ENCODE measurements around the gene TSC2. TPM values are rescaled to one million over a fixed set of nuclear protein-coding genes. Genes with fewer than 3 reads are reported as not detected.
"Not testable (repeated sequence)": the region's sequence is repeated elsewhere in the genome, so short reads cannot be mapped to it uniquely, and the experiment has no call there.

TSC2 gene
- total RNA-seq, 1 donor from 2014 or later = 139 TPM

DNA sequence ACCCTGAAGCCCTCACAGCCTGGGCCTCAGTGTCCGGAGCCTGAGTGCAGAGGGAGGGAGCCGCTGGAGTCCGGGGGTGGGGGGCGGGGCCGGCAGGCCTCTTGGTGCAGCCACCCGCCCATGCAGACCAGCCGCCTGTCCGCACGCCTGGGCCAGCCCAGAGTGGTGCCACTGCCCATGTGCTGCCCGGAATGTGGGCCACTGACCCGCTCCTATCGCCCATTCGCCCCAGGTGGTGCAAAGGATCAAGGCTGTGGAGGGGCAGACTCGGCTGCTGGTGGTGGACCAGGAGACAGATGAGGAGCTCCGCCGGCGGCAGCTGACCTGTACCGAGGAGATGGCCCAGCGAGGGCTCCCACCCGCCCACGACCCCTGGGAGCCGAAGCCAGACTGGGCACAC is 18.4 kb upstream of the TSC2 start:
- DNase-seq (no peak), ATAC-seq (ENCODE audit: low read depth) (no peak)
- no peaks in the 10 kb centered on the region for H3K9me3 Mint-ChIP-seq
- H3K4me3 Mint-ChIP-seq = no peak overlapping the region
- intact Hi-C loops (cut with micrococcal nuclease) = no loop called here
- ChIA-PET POLR2A (no interaction called here), CTCF (no interaction called here)
- no peak overlapping the region for H3K27ac Mint-ChIP-seq
- peaks cover 10% of the 10 kb centered on the region for H3K4me1 Mint-ChIP-seq
- H3K27me3 Mint-ChIP-seq = peaks cover 8% of the 10 kb centered on the region
- no peaks in the 10 kb centered on the region for H3K36me3 Mint-ChIP-seq (ENCODE audit: low read depth)
- TF ChIP-seq, protein P1, sequence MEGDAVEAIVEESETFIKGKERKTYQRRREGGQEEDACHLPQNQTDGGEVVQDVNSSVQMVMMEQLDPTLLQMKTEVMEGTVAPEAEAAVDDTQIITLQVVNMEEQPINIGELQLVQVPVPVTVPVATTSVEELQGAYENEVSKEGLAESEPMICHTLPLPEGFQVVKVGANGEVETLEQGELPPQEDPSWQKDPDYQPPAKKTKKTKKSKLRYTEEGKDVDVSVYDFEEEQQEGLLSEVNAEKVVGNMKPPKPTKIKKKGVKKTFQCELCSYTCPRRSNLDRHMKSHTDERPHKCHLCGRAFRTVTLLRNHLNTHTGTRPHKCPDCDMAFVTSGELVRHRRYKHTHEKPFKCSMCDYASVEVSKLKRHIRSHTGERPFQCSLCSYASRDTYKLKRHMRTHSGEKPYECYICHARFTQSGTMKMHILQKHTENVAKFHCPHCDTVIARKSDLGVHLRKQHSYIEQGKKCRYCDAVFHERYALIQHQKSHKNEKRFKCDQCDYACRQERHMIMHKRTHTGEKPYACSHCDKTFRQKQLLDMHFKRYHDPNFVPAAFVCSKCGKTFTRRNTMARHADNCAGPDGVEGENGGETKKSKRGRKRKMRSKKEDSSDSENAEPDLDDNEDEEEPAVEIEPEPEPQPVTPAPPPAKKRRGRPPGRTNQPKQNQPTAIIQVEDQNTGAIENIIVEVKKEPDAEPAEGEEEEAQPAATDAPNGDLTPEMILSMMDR (IDR thresholded peaks at IDR 0.05) = no peak

DNA sequence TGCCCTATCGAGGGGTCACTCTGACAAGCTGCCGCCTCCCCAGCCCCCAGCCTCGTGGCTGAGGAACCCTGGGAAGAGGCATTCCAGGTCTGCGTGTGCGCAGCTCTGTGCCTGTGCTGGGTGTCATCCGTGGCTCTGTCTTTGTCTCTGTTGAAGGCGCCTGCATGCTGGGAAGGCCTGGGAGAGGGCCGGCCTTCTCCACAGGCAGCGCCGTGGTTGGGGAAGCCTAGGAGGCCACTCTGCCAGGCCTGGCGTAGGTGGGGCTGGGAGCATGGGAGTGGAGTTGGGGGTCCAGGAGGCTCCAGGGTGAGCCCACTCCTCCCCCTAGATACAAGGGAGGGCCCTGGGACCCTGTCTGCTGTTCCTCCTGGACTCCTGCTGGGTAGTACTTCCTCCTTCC is 17.7 kb upstream of the TSC2 start:
- H3K27me3 Mint-ChIP-seq = peaks cover 11% of the 10 kb centered on the region
- peaks cover 10% of the 10 kb centered on the region for H3K4me1 Mint-ChIP-seq
- intact Hi-C loops (cut with micrococcal nuclease) = no loop called here
- no peaks in the 10 kb centered on the region for H3K9me3 Mint-ChIP-seq
- TF ChIP-seq, protein P1 (IDR thresholded peaks at IDR 0.05) = no peak
- POLR2A ChIA-PET = interaction anchor here (0.6 kb wide), 1 partner anchor 703 kb away, joined by 4 read pairs; no protein-coding TSS in a partner anchor
- H3K27ac Mint-ChIP-seq = no peak overlapping the region
- CTCF ChIA-PET = no interaction called here
- no peak overlapping the region for H3K4me3 Mint-ChIP-seq
- H3K36me3 Mint-ChIP-seq (ENCODE audit: low read depth) = no peaks in the 10 kb centered on the region
- DNase-seq (no peak), ATAC-seq (ENCODE audit: low read depth) (no peak)

DNA sequence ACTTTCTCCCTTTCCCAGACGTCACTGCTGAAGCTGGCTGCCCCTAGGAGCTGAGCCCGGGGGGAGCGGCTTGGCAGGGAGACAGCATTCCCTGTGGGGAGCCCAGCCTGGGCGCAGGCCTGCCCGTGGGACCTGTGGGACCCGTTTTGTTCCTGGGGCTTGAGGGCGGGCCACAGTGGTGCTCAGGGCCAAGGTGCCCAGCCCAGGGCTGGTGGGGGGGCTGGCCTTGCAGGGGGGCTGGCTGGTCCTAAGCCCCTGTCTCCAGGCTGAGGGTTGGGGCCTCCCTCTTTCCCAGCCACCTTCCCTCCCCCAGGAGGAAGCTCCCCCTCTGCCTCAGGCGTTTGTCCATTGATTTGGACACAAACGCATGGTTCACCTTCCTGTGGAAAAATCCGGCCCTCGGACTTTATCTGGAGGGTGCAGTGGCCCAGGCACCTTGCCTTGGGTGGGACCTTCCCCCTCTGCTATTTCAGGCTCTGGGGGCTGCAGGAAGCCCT is 16.7 kb upstream of the TSC2 start:
- POLR2A ChIA-PET = no interaction called here
- ATAC-seq (ENCODE audit: low read depth) = no peak
- H3K4me1 Mint-ChIP-seq = peaks cover 6% of the 10 kb centered on the region

DNA sequence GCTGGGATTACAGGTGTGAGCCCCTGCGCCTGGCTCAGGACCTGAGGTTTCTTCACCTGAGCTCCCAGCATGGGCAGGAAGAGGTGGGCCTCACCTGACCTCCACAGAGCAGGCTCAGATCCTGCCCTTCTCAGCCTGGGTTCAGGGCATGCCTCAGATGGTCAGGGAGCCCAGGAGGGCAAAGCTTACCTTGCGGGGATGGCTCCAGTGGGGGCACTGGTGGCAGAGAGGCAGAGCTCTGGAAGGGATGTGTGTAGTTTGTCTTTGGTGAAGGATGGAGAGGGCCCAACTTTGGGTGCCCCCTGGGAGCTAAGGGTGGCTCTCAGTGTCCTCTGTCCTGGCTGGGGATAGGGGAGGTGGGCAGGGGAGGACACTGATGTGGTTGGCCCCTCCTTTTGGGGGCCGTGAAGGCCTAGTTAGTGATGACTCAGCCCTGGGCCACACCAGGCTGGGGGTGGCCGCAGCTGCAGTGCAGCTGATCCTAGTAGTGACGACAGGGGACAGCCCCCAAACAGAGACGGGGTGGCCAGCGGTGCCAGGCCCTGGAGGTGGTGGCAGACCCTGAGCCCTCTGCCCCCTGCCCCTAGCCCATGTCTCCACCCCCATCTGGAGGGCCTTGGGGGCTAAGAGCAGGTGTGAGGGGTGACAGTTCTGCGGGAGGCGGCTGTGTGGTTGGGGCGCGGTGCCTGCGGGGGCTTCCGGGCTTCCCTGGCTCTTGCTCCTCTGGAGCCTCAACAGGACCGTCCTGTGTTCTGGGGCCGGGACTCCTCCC is 15.3 kb upstream of the TSC2 start:
- ATAC-seq (ENCODE audit: low read depth) (peak; percentile 45), DNase-seq (no peak)
- intact Hi-C loops (cut with micrococcal nuclease) = no loop called here
- TF ChIP-seq, protein P1 (IDR thresholded peaks at IDR 0.05) = no peak
- H3K27me3 Mint-ChIP-seq = peaks cover 6% of the 10 kb centered on the region
- no peaks in the 10 kb centered on the region for H3K9me3 Mint-ChIP-seq
- ChIA-PET POLR2A (interaction anchor here (0.5 to 1.5 kb wide), 3 partner anchors 15 to 302 kb away, joined by 3 to 4 read pairs (median 3); partner anchors contain the start of genes NTHL1, TRAF7 and TSC2), CTCF (interaction anchor here (0.7 kb wide), 1 partner anchor 29 kb away, joined by 3 read pairs; no protein-coding TSS in a partner anchor)
- peaks cover 4% of the 10 kb centered on the region for H3K4me1 Mint-ChIP-seq
- no peaks in the 10 kb centered on the region for H3K36me3 Mint-ChIP-seq (ENCODE audit: low read depth)
- no peak overlapping the region for H3K27ac Mint-ChIP-seq
- no peak overlapping the region for H3K4me3 Mint-ChIP-seq

More for the DNA sequence above, 16.7 kb upstream of the TSC2 start:
- TF ChIP-seq, protein P1 (IDR thresholded peaks at IDR 0.05) = no peak
- Mint-ChIP-seq H3K27me3 (peaks cover 6% of the 10 kb centered on the region), H3K4me3 (no peak overlapping the region), H3K36me3 (ENCODE audit: low read depth) (no peaks in the 10 kb centered on the region), H3K27ac (no peak overlapping the region), H3K9me3 (no peaks in the 10 kb centered on the region)
- no peak for DNase-seq
- CTCF ChIA-PET = no interaction called here
- intact Hi-C loops (cut with micrococcal nuclease) = no loop called here

DNA sequence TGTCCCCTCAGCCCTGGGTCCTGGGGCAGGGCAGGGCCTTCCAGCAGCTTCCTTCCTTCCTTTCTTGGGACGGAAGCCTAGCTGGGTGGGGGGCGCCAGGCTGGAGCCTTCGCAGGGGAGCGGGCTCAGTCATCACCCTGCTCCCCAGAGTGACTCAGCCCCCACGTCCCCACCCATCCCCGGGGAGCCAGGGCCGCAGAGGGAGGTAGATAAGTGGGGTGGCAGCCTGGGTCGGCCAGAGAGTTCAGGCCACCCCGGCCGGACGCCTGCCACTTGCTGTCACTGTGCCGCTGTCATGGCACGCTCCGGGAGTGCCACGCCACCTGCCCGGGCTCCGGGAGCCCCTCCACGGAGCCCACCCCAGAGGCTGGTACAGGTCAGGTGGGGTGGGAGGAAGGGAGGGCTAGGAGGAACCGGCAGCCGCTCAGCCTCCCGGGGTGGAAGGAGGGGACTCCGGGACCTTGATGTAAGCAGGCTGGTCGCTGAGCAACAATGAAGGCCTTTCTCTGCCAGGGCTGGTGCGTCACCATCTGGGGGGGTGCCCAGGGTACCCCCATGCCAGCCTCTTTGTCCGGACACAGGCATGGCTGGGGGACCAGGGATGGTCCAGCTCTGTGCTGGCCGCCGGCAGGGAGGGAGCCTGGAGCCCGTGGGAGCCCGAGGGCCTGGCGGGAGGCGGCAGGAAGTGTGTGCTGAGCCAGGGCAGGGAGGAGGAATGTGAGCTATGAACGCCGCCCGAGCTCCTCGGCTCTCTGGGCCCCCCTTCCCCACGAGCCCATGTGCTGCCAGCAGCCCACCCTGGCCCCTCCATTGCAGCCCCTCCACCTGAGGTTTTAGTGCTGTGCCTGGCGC is 14.5 kb upstream of the TSC2 start:
- peak; percentile 45 for ATAC-seq (ENCODE audit: low read depth)
- Mint-ChIP-seq H3K27me3 (peaks cover 6% of the 10 kb centered on the region), H3K4me3 (no peak overlapping the region), H3K9me3 (no peaks in the 10 kb centered on the region), H3K27ac (no peak overlapping the region), H3K36me3 (ENCODE audit: low read depth) (no peaks in the 10 kb centered on the region), H3K4me1 (peaks cover 2% of the 10 kb centered on the region)
- ChIA-PET POLR2A (interaction anchor here (0.5 to 1.5 kb wide), 3 partner anchors 14 to 301 kb away, joined by 3 to 4 read pairs (median 3); partner anchors contain the start of genes NTHL1, TRAF7 and TSC2), CTCF (no interaction called here)
- DNase-seq = no peak
- TF ChIP-seq, protein P1 (IDR thresholded peaks at IDR 0.05) = no peak
- intact Hi-C loops (cut with micrococcal nuclease) = no loop called here

DNA sequence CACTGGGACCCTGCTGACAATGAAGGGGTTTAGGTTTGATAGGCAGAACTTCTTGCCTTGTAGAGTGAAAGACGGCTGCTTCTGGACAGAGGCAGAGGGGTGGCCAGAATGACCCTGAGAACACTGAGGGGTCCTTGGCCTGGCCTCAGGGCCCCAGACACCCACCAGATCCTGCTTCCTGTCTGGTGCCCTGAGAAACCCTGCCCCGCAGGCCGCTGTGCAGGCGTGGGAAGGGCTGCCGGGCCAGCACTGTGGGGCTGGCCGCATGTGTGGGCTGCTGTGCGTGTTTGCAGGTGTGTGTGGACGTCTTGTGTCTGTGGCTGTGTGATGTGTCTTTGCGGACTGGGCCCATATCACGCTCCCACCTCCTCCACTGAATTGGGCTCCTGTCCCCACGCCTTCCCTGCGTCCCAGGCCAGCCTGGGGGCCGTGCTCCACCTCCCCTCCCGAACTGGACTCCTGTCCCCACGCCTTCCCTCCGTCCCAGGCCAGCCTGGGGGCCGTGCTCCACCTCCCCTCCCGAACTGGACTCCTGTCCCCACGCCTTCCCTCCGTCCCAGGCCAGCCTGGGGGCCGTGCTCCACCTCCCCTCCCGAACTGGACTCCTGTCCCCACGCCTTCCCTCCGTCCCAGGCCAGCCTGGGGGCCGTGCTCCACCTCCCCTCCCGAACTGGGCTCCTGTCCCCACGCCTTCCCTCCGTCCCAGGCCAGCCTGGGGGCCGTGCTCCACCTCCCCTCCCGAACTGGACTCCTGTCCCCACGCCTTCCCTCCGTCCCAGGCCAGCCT is 13.7 kb upstream of the TSC2 start:
- H3K9me3 Mint-ChIP-seq; CTCF ChIA-PET; ATAC-seq (ENCODE audit: low read depth); H3K36me3 Mint-ChIP-seq (ENCODE audit: low read depth); H3K27ac Mint-ChIP-seq; H3K27me3 Mint-ChIP-seq; H3K4me3 Mint-ChIP-seq; H3K4me1 Mint-ChIP-seq; DNase-seq; POLR2A ChIA-PET; intact Hi-C loops (cut with micrococcal nuclease): not testable (repeated sequence)
